DND-41 (cell line): ENCODE measurements around the gene TRMT10B.
A peak's percentile ranks its signal among the peaks of the same experiment; 100 is the strongest.

Experiments
- ATAC-seq: fragments of 200-7000 bp; cut with Tn5 transposase; 3 replicates; pipeline ENCODE4 v1.9.1; 2021; ENCODE audit warnings: low read depth; ENCODE audit not compliant: insufficient read depth
- DNase-seq: peaks from one replicate; pipeline ENCODE4 v3.0.0-alpha.2; 2020
- H2AFZ ChIP-seq: 2 replicates; pipeline ENCODE4 v1.6.0; 2012; ENCODE audit warnings: low read depth, low read length
- H3K27ac ChIP-seq: 2 replicates; pipeline ENCODE4 v1.5.1; 2012; ENCODE audit warnings: low read length, inconsistent platforms
- H3K27me3 ChIP-seq: fragments of 200-600 bp; sonication (generic); 2 replicates; pipeline ENCODE4 v1.6.0; 2012; ENCODE audit warnings: low read length, mild to moderate bottlenecking, inconsistent platforms; ENCODE audit not compliant: insufficient read depth, poor library complexity
- H3K36me3 ChIP-seq: 2 replicates; pipeline ENCODE4 v1.5.1; 2012; ENCODE audit warnings: low read length, inconsistent platforms; ENCODE audit not compliant: insufficient read depth
- H3K4me1 ChIP-seq: 2 replicates; pipeline ENCODE4 v1.5.1; 2012; ENCODE audit warnings: mild to moderate bottlenecking, low read length; ENCODE audit not compliant: insufficient read depth
- H3K4me2 ChIP-seq: 2 replicates; pipeline ENCODE4 v1.6.0; 2012; ENCODE audit warnings: mild to moderate bottlenecking, moderate library complexity, low read length, inconsistent platforms; ENCODE audit not compliant: insufficient read depth
- H3K4me3 ChIP-seq, 2 experiments: fragments of 200-600 bp in 1 of 2; shearing (Covaris generic) in 1 of 2; 2 replicates each; pipeline ENCODE4 v1.5.1; 2012 to 2016; ENCODE audit warnings: inconsistent platforms in 2 of 2, low read length in 2 of 2, mild to moderate bottlenecking in 2 of 2, low read depth in 1 of 2, moderate library complexity in 1 of 2
- H3K79me2 ChIP-seq: 2 replicates; pipeline ENCODE4 v1.6.0; 2012; ENCODE audit warnings: low read length, inconsistent platforms; ENCODE audit not compliant: insufficient read depth
- H3K9ac ChIP-seq: 2 replicates; pipeline ENCODE4 v1.6.0; 2012; ENCODE audit warnings: low read depth, mild to moderate bottlenecking, inconsistent platforms, low read length, moderate library complexity
- H3K9me3 ChIP-seq: 2 replicates; pipeline ENCODE4 v1.5.1; 2012; ENCODE audit warnings: low read length, moderate library complexity, mild to moderate bottlenecking, inconsistent platforms; ENCODE audit not compliant: insufficient read depth, severe bottlenecking
- H4K20me1 ChIP-seq: 2 replicates; pipeline ENCODE4 v1.6.0; 2012; ENCODE audit warnings: low read length; ENCODE audit not compliant: insufficient read depth
- CTCF ChIP-seq: IDR thresholded peaks from 2 replicates; pipeline ENCODE4 v1.5.1; 2012; ENCODE audit warnings: borderline replicate concordance, low read length, moderate library complexity, mild to moderate bottlenecking; ENCODE audit not compliant: poor library complexity, severe bottlenecking; ENCODE audit errors: extremely low read depth
- EZH2 ChIP-seq: IDR thresholded peaks from 3 replicates; pipeline ENCODE4 v1.6.1; 2012; ENCODE audit warnings: borderline replicate concordance, low read depth, mild to moderate bottlenecking, moderate library complexity, low read length, inconsistent platforms; ENCODE audit not compliant: severe bottlenecking

TRMT10B gene

GRCh38 chr9:37753489-37754190, at the start of gene TRMT10B:
Gene TRMT10B, plus strand, starts transcription at chr9:37753805. Its CDS starts 8,127 bp downstream, at chr9:37761932.
- Histone ChIP-seq H3K4me3 (peak within 1 kb of the TSS; percentile 53 to 80), H3K9ac (peak within 1 kb of the TSS; percentile 69), H3K27me3 (no peaks in the 10 kb centered on the region), H3K79me2 (peaks cover 18% of the 10 kb centered on the region), H3K4me1 (peaks cover 21% of the 10 kb centered on the region), H3K36me3 (0 out of 2 replicates have a peak, but pooled peaks cover 3% of the 10 kb centered on the region), H4K20me1 (no peaks in the 10 kb centered on the region), H2AFZ (peak within 1 kb of the TSS; percentile 87), H3K9me3 (no peaks in the 10 kb centered on the region), H3K4me2 (peak within 1 kb of the TSS; percentile 69), H3K27ac (peak within 1 kb of the TSS; percentile 67)
- ATAC-seq: peak; percentile 94
- DNase-seq: peak; percentile 80
- TF ChIP-seq EZH2 (no peak), CTCF (peak; percentile 2)

- Histone ChIP-seq H3K27ac (no peak overlapping the region), H3K9ac (no peak overlapping the region), H3K4me2 (no peak overlapping the region), H3K27me3 (peaks cover 17% of the 10 kb centered on the region), H3K9me3 (no peaks in the 10 kb centered on the region), H3K36me3 (no peaks in the 10 kb centered on the region), H3K4me1 (no peaks in the 10 kb centered on the region), H3K79me2 (no peaks in the 10 kb centered on the region), H3K4me3 (no peak overlapping the region), H2AFZ (no peak overlapping the region), H4K20me1 (no peaks in the 10 kb centered on the region)
- DNase-seq (no peak), ATAC-seq (no peak)
- TF ChIP-seq EZH2 (no peak), CTCF (no peak)
These were observed 47.8 kb upstream of the TRMT10B start for GRCh38 chr9:37705787-37706186.

- no peak overlapping the region for H3K4me2 ChIP-seq
- no peak overlapping the region for H3K4me3 ChIP-seq
- TF ChIP-seq CTCF: no peak
- no peak for TF ChIP-seq EZH2
- no peak for DNase-seq
- H2AFZ ChIP-seq: no peak overlapping the region
- H3K27ac ChIP-seq: no peak overlapping the region
- no peaks in the 10 kb centered on the region for H4K20me1 ChIP-seq
- no peaks in the 10 kb centered on the region for H3K79me2 ChIP-seq
- no peak for ATAC-seq
- peaks cover 17% of the 10 kb centered on the region for H3K27me3 ChIP-seq
- H3K36me3 ChIP-seq: no peaks in the 10 kb centered on the region
- no peaks in the 10 kb centered on the region for H3K9me3 ChIP-seq
- no peaks in the 10 kb centered on the region for H3K4me1 ChIP-seq
- H3K9ac ChIP-seq: no peak overlapping the region
These were observed 47.3 kb upstream of the TRMT10B start for GRCh38 chr9:37706290-37706689.
